H1 (cell line): Measurements from ENCODE around the gene PLPP4. TPM values are rescaled to one million over a fixed set of nuclear protein-coding genes. Genes with fewer than 3 reads are reported as not detected.

Source experiments
- CTCF ChIA-PET: fragments of 300-600 bp; sonication (Branson Sonifier 250); formaldehyde crosslinking; loops from one replicate; lab custom pipeline; 2021; ENCODE audit not compliant: partially characterized antibody; lab: Charles Lee
- POLR2A ChIA-PET: fragments of 300-600 bp; sonication (Branson Sonifier 250); formaldehyde crosslinking; loops from one replicate; lab custom pipeline; 2021; ENCODE audit warnings: inconsistent platforms; ENCODE audit not compliant: partially characterized antibody; lab: Charles Lee
- DNase-seq, 2 experiments: peaks; one replicate each; pipeline versions ENCODE4 v3.0.0 to v3.0.0-alpha.2; 2010 to 2022; ENCODE audit warnings: low spot score in 2 of 2, low read depth in 1 of 2, mixed read lengths in 1 of 2
- FAIRE-seq: peaks from 2 replicates; lab custom pipeline; 2011; peaks lifted over from hg19 to GRCh38; lab: Jason Lieb, UNC
- H2AFZ ChIP-seq: 2 replicates; pipeline ENCODE4 v1.8.1; 2012; ENCODE audit warnings: low read length, inconsistent platforms
- H2AK5ac ChIP-seq: 2 replicates; pipeline ENCODE4 v1.6.1; 2013; ENCODE audit warnings: low read depth, low read length
- H2BK120ac ChIP-seq: replicated peaks from 2 replicates; pipeline ENCODE3; 2013; ENCODE audit warnings: low read depth, low read length, inconsistent platforms
- H2BK12ac ChIP-seq: 2 replicates; pipeline ENCODE4 v1.6.1; 2013; ENCODE audit warnings: low read depth, low read length
- H2BK15ac ChIP-seq: 2 replicates; pipeline ENCODE4 v1.6.1; 2013; ENCODE audit warnings: low read length
- H2BK20ac ChIP-seq: 2 replicates; pipeline ENCODE4 v1.6.1; 2013; ENCODE audit warnings: low read length
- H2BK5ac ChIP-seq: 2 replicates; pipeline ENCODE4 v1.6.1; 2013; ENCODE audit warnings: low read depth, low read length
- H3K14ac ChIP-seq: 2 replicates; pipeline ENCODE4 v1.6.1; 2013; ENCODE audit warnings: inconsistent platforms; ENCODE audit not compliant: insufficient read length
- H3K18ac ChIP-seq: 2 replicates; pipeline ENCODE4 v1.6.1; 2013; ENCODE audit warnings: low read length; ENCODE audit errors: extremely low read depth
- H3K23ac ChIP-seq: 2 replicates; pipeline ENCODE4 v1.6.1; 2013; ENCODE audit warnings: inconsistent platforms; ENCODE audit not compliant: insufficient read length
- H3K23me2 ChIP-seq: 2 replicates; pipeline ENCODE4 v1.6.1; 2013; ENCODE audit warnings: low read depth, low read length
- H3K27ac ChIP-seq: 2 replicates; pipeline ENCODE4 v1.6.1; 2011; ENCODE audit warnings: low read depth, low read length, inconsistent platforms
- H3K27me3 ChIP-seq, 4 experiments: replicated peaks in 1 of 4; 1 replicate in 1 of 4; 2 replicates in 3 of 4; pipeline versions ENCODE4 v1.6.1 to v1.8.1; 2011 to 2013; ENCODE audit warnings: low read length in 3 of 4, mild to moderate bottlenecking in 3 of 4, inconsistent platforms in 2 of 4, mixed read lengths in 2 of 4, moderate library complexity in 1 of 4; ENCODE audit not compliant: control insufficient read depth in 3 of 4, insufficient read depth in 3 of 4; ENCODE audit errors: extremely low read depth in 1 of 4
- H3K36me3 ChIP-seq, 4 experiments: 2 replicates each; pipeline versions ENCODE4 v1.6.1 to v1.8.1; 2011 to 2013; ENCODE audit warnings: mild to moderate bottlenecking in 4 of 4, low read length in 3 of 4, moderate library complexity in 2 of 4, control low read depth in 1 of 4, inconsistent platforms in 1 of 4; ENCODE audit not compliant: insufficient read depth in 4 of 4, control insufficient read depth in 2 of 4
- H3K4ac ChIP-seq: replicated peaks from 2 replicates; pipeline ENCODE3; 2013; ENCODE audit warnings: low read length, low read depth, mixed read lengths, inconsistent platforms; ENCODE audit not compliant: insufficient read length
- H3K4me1 ChIP-seq, 4 experiments: replicated peaks in 1 of 4; 1 replicate in 1 of 4; 2 replicates in 3 of 4; pipeline versions ENCODE4 v1.6.1 to v1.8.1; 2011 to 2013; ENCODE audit warnings: low read length in 3 of 4, inconsistent platforms in 2 of 4, mixed read lengths in 1 of 4; ENCODE audit not compliant: insufficient read depth in 4 of 4, control insufficient read depth in 3 of 4
- H3K4me2 ChIP-seq, 2 experiments: 2 replicates each; pipeline versions ENCODE4 v1.6.1 to v1.8.1; 2011 to 2013; ENCODE audit warnings: low read depth in 2 of 2, low read length in 2 of 2, control low read depth in 1 of 2, inconsistent platforms in 1 of 2, mild to moderate bottlenecking in 1 of 2; ENCODE audit not compliant: insufficient read depth in 1 of 2
- H3K4me3 ChIP-seq, 4 experiments: fragments of 200-600, 300-600 bp in 1 of 4; sonication (generic), shearing (Covaris generic), sonication (Bioruptor Twin) in 1 of 4; 2 replicates each; pipeline versions ENCODE4 v1.5.1 to v1.8.1; 2011 to 2016; ENCODE audit warnings: low read length in 4 of 4, low read depth in 3 of 4, control low read depth in 2 of 4, inconsistent platforms in 2 of 4, mild to moderate bottlenecking in 2 of 4, mixed read lengths in 1 of 4, moderate library complexity in 1 of 4; ENCODE audit not compliant: insufficient read depth in 2 of 4; ENCODE audit errors: extremely low read depth in 1 of 4
- H3K56ac ChIP-seq: replicated peaks from 2 replicates; pipeline ENCODE3; 2013; ENCODE audit warnings: low read depth, mild to moderate bottlenecking, mixed read lengths, low read length, inconsistent platforms; ENCODE audit not compliant: insufficient read length
- H3K79me1 ChIP-seq: 2 replicates; pipeline ENCODE4 v1.6.1; 2013; ENCODE audit warnings: low read depth, low read length, control low read depth
- H3K79me2 ChIP-seq, 2 experiments: 2 replicates each; pipeline versions ENCODE4 v1.6.1 to v1.8.1; 2012 to 2013; ENCODE audit warnings: low read length in 2 of 2, mild to moderate bottlenecking in 2 of 2, inconsistent platforms in 1 of 2; ENCODE audit not compliant: insufficient read depth in 2 of 2, control insufficient read depth in 1 of 2
- H3K9ac ChIP-seq, 4 experiments: replicated peaks in 1 of 4; 1 replicate in 1 of 4; 2 replicates in 3 of 4; pipeline versions ENCODE4 v1.6.1 to v1.8.1; 2011 to 2013; ENCODE audit warnings: low read depth in 3 of 4, low read length in 3 of 4, control low read depth in 2 of 4, mild to moderate bottlenecking in 2 of 4, moderate library complexity in 2 of 4, inconsistent platforms in 1 of 4; ENCODE audit errors: extremely low read depth in 1 of 4
- H3K9me3 ChIP-seq, 2 experiments: 2 replicates each; pipeline versions ENCODE4 v1.6.1 to v1.8.1; 2012 to 2013; ENCODE audit warnings: mild to moderate bottlenecking in 2 of 2, moderate library complexity in 2 of 2, control low read depth in 1 of 2, inconsistent platforms in 1 of 2, low read depth in 1 of 2, low read length in 1 of 2, mixed read lengths in 1 of 2; ENCODE audit not compliant: insufficient read depth in 2 of 2
- H4K20me1 ChIP-seq, 2 experiments: replicated peaks in 1 of 2; 2 replicates each; pipeline versions ENCODE3 to v1.8.1; 2011 to 2013; ENCODE audit warnings: inconsistent platforms in 2 of 2, low read length in 2 of 2, mild to moderate bottlenecking in 1 of 2; ENCODE audit not compliant: insufficient read depth in 2 of 2, control insufficient read depth in 1 of 2
- H4K5ac ChIP-seq: 2 replicates; pipeline ENCODE4 v1.6.1; 2013; ENCODE audit warnings: low read length, low read depth, mixed read lengths, inconsistent platforms; ENCODE audit not compliant: insufficient read length
- H4K8ac ChIP-seq: 2 replicates; pipeline ENCODE4 v1.8.0; 2013; ENCODE audit warnings: mild to moderate bottlenecking, moderate library complexity, low read length, inconsistent platforms; ENCODE audit not compliant: insufficient read depth; ENCODE audit errors: extremely low read depth
- H4K91ac ChIP-seq: replicated peaks from 2 replicates; pipeline ENCODE3; 2013; ENCODE audit warnings: low read length, mixed read lengths, inconsistent platforms; ENCODE audit not compliant: insufficient read length
- ATF2 ChIP-seq: IDR thresholded peaks from 2 replicates; pipeline ENCODE4 v1.6.1; 2012; ENCODE audit warnings: low read length, inconsistent platforms
- BRCA1 ChIP-seq: IDR thresholded peaks from 2 replicates; pipeline ENCODE4 v1.6.1; 2012; ENCODE audit warnings: low read depth, low read length, improper control_type of control experiment
- CBX5 ChIP-seq: fragments of 300-800, 300-1000 bp; sonication (generic); IDR thresholded peaks from 2 replicates; pipeline ENCODE4 v1.7.1; 2016; ENCODE audit warnings: antibody characterized with exemption, low read length, low read depth
- GTF2F1 ChIP-seq: IDR thresholded peaks from 2 replicates; pipeline ENCODE4 v1.6.1; 2012; ENCODE audit warnings: low read depth, low read length, improper control_type of control experiment, borderline replicate concordance
- KDM1A ChIP-seq: fragments of 200-600, 300-600 bp; sonication (generic); IDR thresholded peaks from 2 replicates; pipeline ENCODE4 v1.7.1; 2016; ENCODE audit warnings: mild to moderate bottlenecking, low read length, borderline replicate concordance
- MAFK ChIP-seq: IDR thresholded peaks from 2 replicates; pipeline ENCODE4 v1.6.1; 2012; ENCODE audit warnings: low read depth, mild to moderate bottlenecking, improper control_type of control experiment, low read length
- RBBP5 ChIP-seq: IDR thresholded peaks from 2 replicates; pipeline ENCODE4 v1.7.1; 2012; ENCODE audit warnings: low read depth, mild to moderate bottlenecking, inconsistent platforms, low read length, moderate library complexity, borderline replicate concordance
- RNF2 ChIP-seq: fragments of 200-900, 300-1000 bp; sonication (generic); IDR thresholded peaks from 2 replicates; pipeline ENCODE4 v1.7.1; 2016; ENCODE audit warnings: borderline replicate concordance, low read depth, mild to moderate bottlenecking, antibody characterized with exemption, low read length; ENCODE audit not compliant: poor library complexity, severe bottlenecking; ENCODE audit errors: missing control alignments
- SIX5 ChIP-seq: IDR thresholded peaks from 2 replicates; pipeline ENCODE4 v1.6.1; 2011; ENCODE audit warnings: mild to moderate bottlenecking, low read depth, low read length
- SRF ChIP-seq: IDR thresholded peaks from 2 replicates; pipeline ENCODE4 v1.6.1; 2011; ENCODE audit warnings: mild to moderate bottlenecking, low read depth, low read length, moderate library complexity
- TAF1 ChIP-seq: IDR thresholded peaks from 2 replicates; pipeline ENCODE4 v1.6.1; 2011; ENCODE audit warnings: mild to moderate bottlenecking, low read depth, low read length
- WGBS, 2 experiments: shearing (Covaris generic) in 1 of 2; methylation state at CpG; one replicate each; pipeline versions ENCODE4 v1.1.6 to v1.1.7; 2013 to 2015; ENCODE audit warnings: low lambda C conversion rate in 2 of 2, mixed read lengths in 2 of 2, inconsistent platforms in 1 of 2, low coverage in 1 of 2, missing lambda C conversion rate in 1 of 2; ENCODE audit not compliant: insufficient replicate concordance in 2 of 2, insufficient coverage in 1 of 2, insufficient read length in 1 of 2; ENCODE audit errors: extremely low coverage in 1 of 2, missing lambda C conversion rate in 1 of 2; 5-methylcytosine and 5-hydroxymethylcytosine counted together
- polyA plus RNA-seq, 7 experiments: library from polyadenylated mRNA; depleted of rRNA in 3 of 7; stranded (reverse) in 5 of 7; unstranded in 2 of 7; fragments of >200 nt in 5 of 7; fragments of 200-250 nt in 2 of 7; gene quantifications; 1 replicate in 5 of 7; 2 replicates in 1 of 7; 4 replicates in 1 of 7; pipeline versions ENCODE4 v1.2.1 to v1.2.3, GENCODE V29; 2011 to 2013; ENCODE audit warnings: missing spikeins in 2 of 7, mixed read lengths in 2 of 7
- total RNA-seq: library from RNA; stranded (reverse); fragmentation: NEBNext Ultra II Directional; extraction: Animal tissue kit (Norgen Biotek cat#: 25700); gene quantifications from 2 replicates; pipeline ENCODE4 v1.2.1, GENCODE V29; 2021

PLPP4 gene
- total and polyA plus RNA-seq, 2 of the 8 experiments (the other 6 are each of a cell fraction or from before 2014, with no cell fraction given) = 0.30 TPM; not detected in 1

- no peaks in the 10 kb centered on the region for H3K4me1 ChIP-seq
- no peaks in the 10 kb centered on the region for H3K79me1 ChIP-seq
- H3K23ac ChIP-seq = no peak overlapping the region
- no peak for TF ChIP-seq RNF2
- TF ChIP-seq MAFK = no peak
- no peak for TF ChIP-seq BRCA1
- TF ChIP-seq ATF2 = no peak
- TF ChIP-seq SIX5 = no peak
- TF ChIP-seq KDM1A = no peak
- TF ChIP-seq CBX5 = no peak
- TF ChIP-seq GTF2F1 = no peak
- no peak for TF ChIP-seq SRF
- TF ChIP-seq TAF1 = no peak
- TF ChIP-seq RBBP5 = no peak
- no peak for DNase-seq
- no peak overlapping the region for H3K4me2 ChIP-seq
- no peak overlapping the region for H2BK20ac ChIP-seq
- H3K36me3 ChIP-seq = no peaks in the 10 kb centered on the region
- H3K79me2 ChIP-seq = no peaks in the 10 kb centered on the region
- H2BK5ac ChIP-seq = no peak overlapping the region
- H2AFZ ChIP-seq = no peak overlapping the region
- H3K27ac ChIP-seq = no peak overlapping the region
- H3K9ac ChIP-seq = no peak overlapping the region
- H2AK5ac ChIP-seq = no peak overlapping the region
- no peaks in the 10 kb centered on the region for H4K20me1 ChIP-seq
- no peak overlapping the region for H4K8ac ChIP-seq
- H3K18ac ChIP-seq = no peak overlapping the region
- 93% methylated on average over 3 of the region's 3 CpGs; no CpG with 5 or more reads in 1 of the 2 experiments for WGBS, 2 experiments
- H3K23me2 ChIP-seq = no peaks in the 10 kb centered on the region
- no peak overlapping the region for H2BK15ac ChIP-seq
- H4K5ac ChIP-seq = no peak overlapping the region
- CTCF ChIA-PET = interaction anchor here (2.1 kb wide), 1 partner anchor 10 kb away, joined by 13 read pairs; no protein-coding TSS in a partner anchor
- H3K14ac ChIP-seq = no peak overlapping the region
- no peak overlapping the region for H2BK120ac ChIP-seq
- H3K4me3 ChIP-seq = no peak overlapping the region
- H3K4ac ChIP-seq = no peak overlapping the region
- POLR2A ChIA-PET = no interaction called here
- H3K27me3 ChIP-seq = no peaks in the 10 kb centered on the region
- H3K56ac ChIP-seq = no peak overlapping the region
- H2BK12ac ChIP-seq = no peak overlapping the region
- FAIRE-seq = no peak
- no peak overlapping the region for H4K91ac ChIP-seq
- no peaks in the 10 kb centered on the region for H3K9me3 ChIP-seq
Measured at GRCh38 chr10:120433141-120433540, 23.9 kb upstream of the PLPP4 start.
